GM12892 (cell line): Measurements from ENCODE around the gene PNMT.

Experiments used
- POLR2A ChIP-seq: IDR thresholded peaks from 2 replicates; pipeline ENCODE4 v1.6.1; 2011; ENCODE audit warnings: low read depth, low read length, control low read depth
- POLR2AphosphoS5 ChIP-seq: IDR thresholded peaks from 2 replicates; pipeline ENCODE4 v1.6.1; 2011; ENCODE audit warnings: low read depth, low read length, control low read depth

DNA sequence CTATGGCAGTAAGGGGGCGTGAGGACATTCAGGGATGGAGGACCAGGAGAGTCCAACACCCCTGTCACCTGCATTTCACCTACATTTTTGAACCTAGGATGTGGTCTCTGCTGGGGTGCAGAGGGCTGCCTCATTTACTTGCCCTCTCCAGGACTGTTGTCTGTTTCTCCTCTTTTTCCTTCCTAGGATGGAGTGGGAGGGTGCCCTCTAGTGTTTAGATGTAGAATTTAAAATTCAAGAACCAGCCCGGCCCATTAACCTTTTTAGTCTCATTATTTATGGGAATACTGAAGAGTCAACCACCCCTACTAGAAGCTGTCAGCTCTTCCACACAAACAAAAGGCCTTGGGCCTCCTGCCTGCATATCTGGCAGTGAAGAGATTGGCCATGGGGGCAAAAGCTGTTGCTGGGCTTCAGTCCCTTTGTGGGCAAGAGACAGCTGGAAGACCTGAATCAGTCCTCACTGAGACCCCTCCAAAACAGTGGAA, 33.8 kb upstream of the PNMT start:
- TF ChIP-seq POLR2A = no peak
- TF ChIP-seq POLR2AphosphoS5 = no peak
